ENCODE results near the gene MRPL53. TPM values are rescaled to one million over a fixed set of nuclear protein-coding genes. Genes with fewer than 3 reads are reported as not detected.

The MRPL53 gene
- total RNA-seq, 1 experiment from 2014 or later, result 102 TPM

DNA sequence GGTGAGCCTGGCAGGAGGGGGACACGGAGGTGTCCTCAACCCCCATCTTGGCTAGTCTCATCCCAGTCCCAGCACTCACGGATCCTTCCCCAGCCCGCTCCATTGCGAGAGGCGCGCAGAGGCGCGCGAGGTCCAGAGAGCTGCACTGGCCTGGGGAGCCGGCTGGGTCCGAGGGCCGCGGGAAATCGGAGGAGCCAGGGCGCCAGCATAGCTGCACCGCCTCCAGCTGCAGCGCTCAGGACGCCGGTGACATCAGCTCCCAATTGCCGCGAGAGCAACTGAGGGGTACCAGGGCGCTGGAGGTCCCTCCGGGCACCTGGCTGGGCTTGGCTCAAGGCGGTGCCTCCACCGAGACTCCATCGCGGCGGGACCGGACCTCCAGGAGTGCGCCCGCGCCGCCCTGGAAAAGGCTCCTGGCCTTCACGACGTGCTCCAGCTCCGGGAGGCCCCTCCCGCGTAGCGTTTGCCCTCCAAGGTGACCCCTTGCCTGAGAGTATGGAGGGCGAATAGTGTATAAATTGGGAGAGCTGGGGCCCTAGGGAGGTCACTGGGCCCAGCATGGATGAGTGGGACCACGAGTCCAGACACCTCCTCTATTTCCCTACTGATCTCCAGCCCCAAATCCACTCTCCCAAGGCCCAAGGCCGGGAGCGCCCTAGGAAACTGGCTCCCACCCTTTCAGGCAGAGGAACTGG is 36.2 kb downstream of the MRPL53 start:
- Mint-ChIP-seq H3K36me3 (ENCODE audit: insufficient read depth, unreplicated experiment) (peaks cover 58% of the 10 kb centered on the region), H3K9me3 (ENCODE audit: unreplicated experiment) (no peaks in the 10 kb centered on the region), H3K4me3 (ENCODE audit: unreplicated experiment) (no peak overlapping the region), H3K27me3 (ENCODE audit: insufficient read depth, unreplicated experiment) (no peaks in the 10 kb centered on the region), H3K4me1 (ENCODE audit: low read depth, unreplicated experiment) (peaks cover 13% of the 10 kb centered on the region), H3K27ac (ENCODE audit: unreplicated experiment) (peak overlapping the region; percentile 75)
- Histone ChIP-seq H3K36me3 (ENCODE audit: control insufficient read depth, insufficient read depth, low read length) (peaks cover 8% of the 10 kb centered on the region; the same call in 1 of the 2 replicates), H3K4me1 (peaks cover 5% of the 10 kb centered on the region; the same call in 1 of the 2 replicates), H3K4me3 (ENCODE audit: low read depth, low read length) (no peak overlapping the region), H3K9me3 (no peaks in the 10 kb centered on the region), H3K27me3 (replicated peaks; ENCODE audit: control insufficient read depth, insufficient read depth, low read length) (no peaks in the 10 kb centered on the region)
- DNase-seq, result no peak
- no TSS peak for BruUV-seq (replicated peaks)
- intact Hi-C loops (cut with micrococcal nuclease; ENCODE audit: unreplicated experiment), result no loop called here
- TF ChIP-seq, protein P1, sequence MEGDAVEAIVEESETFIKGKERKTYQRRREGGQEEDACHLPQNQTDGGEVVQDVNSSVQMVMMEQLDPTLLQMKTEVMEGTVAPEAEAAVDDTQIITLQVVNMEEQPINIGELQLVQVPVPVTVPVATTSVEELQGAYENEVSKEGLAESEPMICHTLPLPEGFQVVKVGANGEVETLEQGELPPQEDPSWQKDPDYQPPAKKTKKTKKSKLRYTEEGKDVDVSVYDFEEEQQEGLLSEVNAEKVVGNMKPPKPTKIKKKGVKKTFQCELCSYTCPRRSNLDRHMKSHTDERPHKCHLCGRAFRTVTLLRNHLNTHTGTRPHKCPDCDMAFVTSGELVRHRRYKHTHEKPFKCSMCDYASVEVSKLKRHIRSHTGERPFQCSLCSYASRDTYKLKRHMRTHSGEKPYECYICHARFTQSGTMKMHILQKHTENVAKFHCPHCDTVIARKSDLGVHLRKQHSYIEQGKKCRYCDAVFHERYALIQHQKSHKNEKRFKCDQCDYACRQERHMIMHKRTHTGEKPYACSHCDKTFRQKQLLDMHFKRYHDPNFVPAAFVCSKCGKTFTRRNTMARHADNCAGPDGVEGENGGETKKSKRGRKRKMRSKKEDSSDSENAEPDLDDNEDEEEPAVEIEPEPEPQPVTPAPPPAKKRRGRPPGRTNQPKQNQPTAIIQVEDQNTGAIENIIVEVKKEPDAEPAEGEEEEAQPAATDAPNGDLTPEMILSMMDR (IDR thresholded peaks at IDR 0.05; ENCODE audit: insufficient read depth in 1 of 2, low read depth in 1 of 2, low read length in 1 of 2, severe bottlenecking in 1 of 2, unreplicated experiment in 1 of 2), result no peak
- ChIA-PET CTCF (no interaction called here), POLR2A (no interaction called here)

DNA sequence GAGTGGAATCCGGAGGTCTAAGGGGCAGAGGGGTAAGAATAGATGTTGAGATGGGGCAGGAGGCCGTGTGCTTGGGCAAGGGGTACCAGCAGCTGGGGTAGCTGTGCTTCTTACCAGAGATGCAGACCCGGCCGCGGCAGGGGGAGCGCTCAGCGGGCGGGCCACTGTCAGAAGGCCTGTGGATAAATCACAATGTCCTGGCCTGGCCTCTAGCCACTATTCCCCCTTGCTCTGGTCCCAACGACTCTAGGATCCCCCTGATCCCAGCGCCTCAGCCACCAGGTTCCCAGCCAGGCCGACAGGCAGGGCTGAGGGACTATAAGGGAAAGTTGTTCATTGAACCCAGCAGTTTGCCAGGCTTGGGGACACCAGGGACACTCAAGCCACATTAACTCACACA is 42.0 kb downstream of the MRPL53 start:
- Mint-ChIP-seq H3K4me3 (ENCODE audit: unreplicated experiment) (no peak overlapping the region), H3K4me1 (ENCODE audit: low read depth, unreplicated experiment) (no peaks in the 10 kb centered on the region), H3K36me3 (ENCODE audit: insufficient read depth, unreplicated experiment) (peaks cover 72% of the 10 kb centered on the region), H3K27me3 (ENCODE audit: insufficient read depth, unreplicated experiment) (no peaks in the 10 kb centered on the region), H3K27ac (ENCODE audit: unreplicated experiment) (no peak overlapping the region), H3K9me3 (ENCODE audit: unreplicated experiment) (no peaks in the 10 kb centered on the region)
- BruUV-seq (replicated peaks), result no TSS peak
- H3K4me3 ChIP-seq (ENCODE audit: low read depth, low read length), result no peak overlapping the region
- CTCF ChIA-PET, result no interaction called here
- TF ChIP-seq, protein P1 (IDR thresholded peaks at IDR 0.05; ENCODE audit: insufficient read depth in 1 of 2, low read depth in 1 of 2, low read length in 1 of 2, severe bottlenecking in 1 of 2, unreplicated experiment in 1 of 2), result no peak
- peaks cover 8% of the 10 kb centered on the region for H3K36me3 ChIP-seq (ENCODE audit: control insufficient read depth, insufficient read depth, low read length)
- H3K4me1 ChIP-seq, result no peaks in the 10 kb centered on the region
- intact Hi-C loops (cut with micrococcal nuclease; ENCODE audit: unreplicated experiment), result no loop called here
- H3K27me3 ChIP-seq (replicated peaks; ENCODE audit: control insufficient read depth, insufficient read depth, low read length), result no peaks in the 10 kb centered on the region
- POLR2A ChIA-PET, result interaction anchor here (0.5 to 0.8 kb wide), 2 partner anchors 10 to 31 kb away, joined by 3 read pairs; no protein-coding TSS in a partner anchor
- H3K9me3 ChIP-seq, result no peaks in the 10 kb centered on the region
- no peak for DNase-seq

DNA sequence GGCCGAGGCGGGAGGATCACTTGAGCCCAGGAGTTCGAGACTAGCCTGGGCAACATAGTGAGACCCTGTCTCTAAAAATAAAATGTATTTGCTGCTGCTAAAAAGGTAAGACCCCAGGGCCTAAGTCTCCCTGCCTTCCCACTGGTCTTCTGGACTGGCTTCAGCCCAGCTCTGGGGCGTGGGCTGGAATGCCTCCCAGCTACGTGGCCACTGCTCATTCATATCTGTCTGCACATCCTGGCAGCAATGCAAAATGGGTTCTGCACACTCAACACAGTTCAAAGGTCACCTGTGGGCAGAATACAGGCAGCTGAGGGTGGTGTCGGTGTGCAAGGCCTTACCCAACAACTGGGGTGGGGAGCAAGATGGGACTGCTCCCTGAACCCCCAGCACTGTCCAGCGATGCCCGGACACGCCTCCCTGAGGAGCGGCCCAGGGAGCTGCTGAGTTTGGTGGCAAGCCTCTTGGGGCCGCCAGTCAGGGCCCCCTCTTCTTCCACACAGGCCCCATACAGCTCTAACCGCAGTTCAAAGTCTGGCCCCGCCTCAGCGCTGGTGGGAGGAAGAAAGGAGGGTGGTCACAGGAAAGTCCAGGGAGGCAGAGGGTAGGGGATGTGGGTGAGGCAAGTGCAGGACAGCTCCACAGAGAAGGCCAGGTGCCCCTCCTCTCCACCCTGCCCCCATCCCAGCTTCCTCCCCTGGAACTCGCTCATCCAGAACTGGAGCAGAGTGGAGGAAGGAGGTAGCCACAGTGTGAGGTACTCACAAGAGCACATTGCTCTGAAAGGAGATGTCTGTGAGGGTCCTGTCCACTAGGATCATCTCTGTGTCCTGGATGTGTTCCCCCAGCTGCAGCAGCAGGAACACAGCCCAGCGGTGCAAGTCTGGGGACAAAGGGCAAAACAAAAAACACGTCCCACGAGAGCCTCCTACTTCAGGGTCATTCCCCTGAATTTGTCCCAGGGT is 42.7 kb downstream of the MRPL53 start:
- Mint-ChIP-seq H3K27me3 (ENCODE audit: insufficient read depth, unreplicated experiment) (no peaks in the 10 kb centered on the region), H3K9me3 (ENCODE audit: unreplicated experiment) (no peaks in the 10 kb centered on the region), H3K4me1 (ENCODE audit: low read depth, unreplicated experiment) (no peaks in the 10 kb centered on the region), H3K36me3 (ENCODE audit: insufficient read depth, unreplicated experiment) (peaks cover 79% of the 10 kb centered on the region), H3K27ac (ENCODE audit: unreplicated experiment) (no peak overlapping the region), H3K4me3 (ENCODE audit: unreplicated experiment) (no peak overlapping the region)
- Histone ChIP-seq H3K36me3 (ENCODE audit: control insufficient read depth, insufficient read depth, low read length) (peaks cover 7% of the 10 kb centered on the region), H3K4me3 (ENCODE audit: low read depth, low read length) (no peak overlapping the region), H3K27me3 (replicated peaks; ENCODE audit: control insufficient read depth, insufficient read depth, low read length) (no peaks in the 10 kb centered on the region), H3K4me1 (no peaks in the 10 kb centered on the region), H3K9me3 (no peaks in the 10 kb centered on the region)
- intact Hi-C loops (cut with micrococcal nuclease; ENCODE audit: unreplicated experiment), result no loop called here
- no TSS peak for BruUV-seq (replicated peaks)
- POLR2A ChIA-PET, result interaction anchor here (0.5 kb wide), 1 partner anchor 32 kb away, joined by 3 read pairs; no protein-coding TSS in a partner anchor
- no peak for DNase-seq
- TF ChIP-seq, protein P1 (IDR thresholded peaks at IDR 0.05; ENCODE audit: insufficient read depth in 1 of 2, low read depth in 1 of 2, low read length in 1 of 2, severe bottlenecking in 1 of 2, unreplicated experiment in 1 of 2), result no peak
- CTCF ChIA-PET, result interaction anchor here (1.6 kb wide), 1 partner anchor 38 kb away, joined by 5 read pairs; no protein-coding TSS in a partner anchor

Measured in Caco-2 (cell line).